ENCODE results near the gene QSOX2. TPM values are rescaled to one million over a fixed set of nuclear protein-coding genes. Genes with fewer than 3 reads are reported as not detected.

Gene QSOX2
- total RNA-seq, 1 donor from 2014 or later = 23.6 TPM

DNA sequence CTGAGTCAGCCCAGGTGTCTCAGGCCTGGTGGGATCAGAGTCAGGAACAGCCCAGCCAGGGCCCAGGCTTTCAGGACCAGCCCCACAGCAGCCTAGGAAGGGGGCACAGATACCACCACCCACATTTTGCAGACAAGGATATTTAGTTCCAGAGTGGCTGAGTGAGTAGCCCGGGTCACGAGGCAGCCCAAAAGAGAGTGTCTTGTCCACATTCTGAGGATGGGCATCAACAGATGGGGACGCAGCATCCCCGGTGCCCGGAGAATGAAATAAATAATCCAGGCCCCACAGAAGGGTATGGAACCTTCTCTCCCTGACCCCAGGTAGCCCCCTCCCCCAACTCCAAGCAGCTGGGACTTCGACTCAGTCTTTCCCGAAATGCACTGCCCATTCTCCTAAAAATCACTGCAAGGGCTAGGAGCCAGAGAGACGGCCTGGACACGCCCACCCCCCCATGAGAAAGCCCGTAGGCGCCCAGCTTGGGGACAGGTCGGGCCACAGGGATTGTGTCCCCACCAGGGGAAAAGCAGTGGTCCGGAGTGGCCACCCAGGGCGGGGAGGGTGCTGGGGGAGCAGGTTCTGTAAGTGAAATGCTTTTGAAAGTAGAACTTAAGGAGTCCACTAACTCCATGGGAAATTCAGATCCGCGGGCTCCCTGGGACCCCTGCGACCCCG, 47.5 kb downstream of the QSOX2 start:
- peaks cover 56% of the 10 kb centered on the region for H3K27me3 Mint-ChIP-seq
- H3K9me3 Mint-ChIP-seq = no peaks in the 10 kb centered on the region
- DNase-seq (ENCODE audit: extremely low spot score, unreplicated experiment) = no peak
- H3K27ac Mint-ChIP-seq = no peak overlapping the region
- TF ChIP-seq, protein P1, sequence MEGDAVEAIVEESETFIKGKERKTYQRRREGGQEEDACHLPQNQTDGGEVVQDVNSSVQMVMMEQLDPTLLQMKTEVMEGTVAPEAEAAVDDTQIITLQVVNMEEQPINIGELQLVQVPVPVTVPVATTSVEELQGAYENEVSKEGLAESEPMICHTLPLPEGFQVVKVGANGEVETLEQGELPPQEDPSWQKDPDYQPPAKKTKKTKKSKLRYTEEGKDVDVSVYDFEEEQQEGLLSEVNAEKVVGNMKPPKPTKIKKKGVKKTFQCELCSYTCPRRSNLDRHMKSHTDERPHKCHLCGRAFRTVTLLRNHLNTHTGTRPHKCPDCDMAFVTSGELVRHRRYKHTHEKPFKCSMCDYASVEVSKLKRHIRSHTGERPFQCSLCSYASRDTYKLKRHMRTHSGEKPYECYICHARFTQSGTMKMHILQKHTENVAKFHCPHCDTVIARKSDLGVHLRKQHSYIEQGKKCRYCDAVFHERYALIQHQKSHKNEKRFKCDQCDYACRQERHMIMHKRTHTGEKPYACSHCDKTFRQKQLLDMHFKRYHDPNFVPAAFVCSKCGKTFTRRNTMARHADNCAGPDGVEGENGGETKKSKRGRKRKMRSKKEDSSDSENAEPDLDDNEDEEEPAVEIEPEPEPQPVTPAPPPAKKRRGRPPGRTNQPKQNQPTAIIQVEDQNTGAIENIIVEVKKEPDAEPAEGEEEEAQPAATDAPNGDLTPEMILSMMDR (conservative IDR thresholded peaks at IDR 0.05) = no peak
- H3K4me3 Mint-ChIP-seq = no peak overlapping the region
- no peaks in the 10 kb centered on the region for H3K36me3 Mint-ChIP-seq
- H3K4me1 Mint-ChIP-seq (ENCODE audit: unreplicated experiment) = peaks cover 3% of the 10 kb centered on the region

DNA sequence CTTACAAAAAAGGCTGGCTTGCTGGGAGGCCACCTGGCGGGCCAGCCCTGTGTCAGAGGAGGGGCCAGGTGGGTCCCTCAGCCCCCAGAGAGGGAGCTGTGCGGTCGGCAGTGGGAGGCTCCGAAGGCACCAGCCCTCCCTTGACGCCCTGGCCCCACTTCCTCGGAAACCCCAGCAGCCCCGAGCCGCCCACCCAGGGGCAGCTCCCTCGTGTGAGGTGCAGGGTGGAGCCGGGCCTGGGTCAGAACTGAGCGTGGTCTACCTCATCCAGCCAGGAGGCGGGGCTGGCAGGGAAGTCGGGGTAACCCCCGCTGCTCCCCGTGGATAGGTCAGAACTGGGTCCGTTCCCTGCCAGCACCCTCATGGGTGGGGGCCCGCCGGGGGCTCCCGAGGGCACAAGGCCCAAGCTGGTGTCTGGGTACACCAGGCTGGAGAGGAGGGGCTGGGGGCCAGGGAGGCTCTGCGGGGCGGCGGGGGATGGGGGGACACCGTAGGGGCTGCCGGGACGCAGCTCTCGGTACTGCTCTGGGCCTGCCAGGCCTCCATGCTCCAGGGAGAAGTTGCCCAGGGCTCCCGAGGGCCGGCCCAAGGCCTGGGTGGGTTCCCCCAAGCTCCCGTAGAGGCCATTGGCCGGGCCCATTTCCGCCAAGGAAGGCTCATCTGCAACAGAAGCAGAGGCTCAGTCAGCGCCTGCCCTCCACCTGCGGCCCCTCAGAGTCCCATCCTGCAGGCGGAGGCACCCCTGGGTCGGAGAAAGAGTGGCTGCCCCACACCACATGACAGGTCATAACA, 48.3 kb downstream of the QSOX2 start:
- Mint-ChIP-seq H3K27me3 (peaks cover 60% of the 10 kb centered on the region), H3K27ac (no peak overlapping the region), H3K9me3 (no peaks in the 10 kb centered on the region), H3K4me3 (no peak overlapping the region), H3K4me1 (ENCODE audit: unreplicated experiment) (peaks cover 3% of the 10 kb centered on the region), H3K36me3 (no peaks in the 10 kb centered on the region)
- TF ChIP-seq, protein P1 (conservative IDR thresholded peaks at IDR 0.05) = no peak
- no peak for DNase-seq (ENCODE audit: extremely low spot score, unreplicated experiment)

DNA sequence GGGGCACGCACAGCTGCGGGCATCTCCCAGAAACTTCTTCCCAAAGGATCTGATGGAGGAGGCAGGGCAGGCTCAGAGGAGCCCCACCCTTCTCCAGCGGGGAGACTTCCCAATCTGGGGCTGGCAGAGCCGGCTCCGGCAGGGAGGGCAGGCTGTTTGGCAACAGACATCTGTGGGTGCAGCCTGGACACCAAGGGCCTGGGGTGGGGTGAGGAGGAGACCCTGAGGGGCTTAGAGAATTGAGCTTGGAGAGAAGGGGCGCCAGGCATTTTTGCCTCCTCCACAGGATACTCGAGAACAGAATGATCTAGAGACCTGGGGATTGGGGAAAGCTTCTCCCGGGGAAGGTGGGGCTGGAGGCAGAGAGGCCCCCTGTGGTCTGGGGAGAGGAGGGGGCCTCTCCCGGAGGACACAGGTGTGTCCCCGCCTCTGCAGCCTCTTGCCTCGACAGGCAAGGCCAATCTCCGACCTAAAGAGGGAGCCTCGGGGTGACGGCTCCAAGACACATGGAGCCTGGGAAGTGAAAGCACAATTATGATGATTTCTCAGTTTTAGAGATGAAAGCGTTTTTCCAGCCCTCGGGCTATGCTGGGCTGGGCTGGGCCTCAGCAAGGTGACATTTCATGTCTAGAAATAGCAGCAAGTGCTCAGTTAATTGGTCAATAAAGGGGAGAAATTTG, 49.1 kb downstream of the QSOX2 start:
- Mint-ChIP-seq H3K27ac (no peak overlapping the region), H3K4me1 (ENCODE audit: unreplicated experiment) (peaks cover 3% of the 10 kb centered on the region), H3K27me3 (peaks cover 67% of the 10 kb centered on the region), H3K4me3 (peak overlapping the region; percentile 13), H3K9me3 (no peaks in the 10 kb centered on the region), H3K36me3 (no peaks in the 10 kb centered on the region)
- TF ChIP-seq, protein P1 (conservative IDR thresholded peaks at IDR 0.05) = no peak
- DNase-seq (ENCODE audit: extremely low spot score, unreplicated experiment) = no peak

DNA sequence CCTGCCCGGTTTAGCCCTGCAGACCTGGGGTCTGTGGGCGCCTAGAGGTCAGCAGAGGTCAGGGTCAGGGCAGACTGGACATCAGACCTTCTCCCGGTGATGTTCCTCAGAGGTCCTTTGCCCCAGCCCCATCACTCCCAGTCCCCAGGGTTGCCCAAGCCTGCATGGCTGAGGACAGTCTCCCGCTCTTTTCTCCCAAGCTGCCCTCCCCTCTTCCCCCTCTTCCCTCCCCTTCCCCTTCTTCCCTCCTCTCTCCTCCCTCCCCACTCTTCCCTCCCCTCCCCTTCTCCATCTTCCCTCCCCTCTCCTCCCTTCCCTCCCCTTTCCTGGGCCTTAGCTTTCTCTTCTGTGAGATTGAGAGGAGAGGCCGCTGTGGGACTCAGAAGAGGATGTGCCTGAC, 51.1 kb downstream of the QSOX2 start:
- no peak overlapping the region for H3K4me3 Mint-ChIP-seq
- no peak for DNase-seq (ENCODE audit: extremely low spot score, unreplicated experiment)
- TF ChIP-seq, protein P1 (conservative IDR thresholded peaks at IDR 0.05) = no peak
- H3K27ac Mint-ChIP-seq = no peak overlapping the region
- no peaks in the 10 kb centered on the region for H3K36me3 Mint-ChIP-seq
- H3K9me3 Mint-ChIP-seq = no peaks in the 10 kb centered on the region
- H3K27me3 Mint-ChIP-seq = peaks cover 68% of the 10 kb centered on the region
- peaks cover 3% of the 10 kb centered on the region for H3K4me1 Mint-ChIP-seq (ENCODE audit: unreplicated experiment)

DNA sequence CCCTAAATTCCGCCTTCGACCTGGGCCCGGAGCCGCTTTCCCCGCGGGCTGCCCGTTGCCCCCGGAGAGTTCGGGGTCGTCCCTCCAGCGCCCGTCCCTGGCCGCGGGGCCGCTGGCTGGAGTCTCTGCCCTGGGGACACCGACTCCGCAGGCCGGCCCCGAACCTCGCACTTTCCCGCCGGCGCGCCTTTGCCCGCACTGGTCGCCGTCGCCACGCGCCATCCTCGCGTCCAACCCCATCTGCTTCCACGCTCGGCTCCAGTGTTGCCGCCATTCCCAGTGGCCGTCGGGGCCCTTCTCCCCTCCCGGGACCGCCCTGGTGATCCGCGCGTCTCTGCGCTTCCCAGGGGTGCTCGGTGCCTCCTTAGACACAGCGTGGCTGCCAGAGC, 51.7 kb downstream of the QSOX2 start:
- TF ChIP-seq, protein P1 (conservative IDR thresholded peaks at IDR 0.05) = no peak
- no peak overlapping the region for H3K27ac Mint-ChIP-seq
- H3K27me3 Mint-ChIP-seq = peaks cover 66% of the 10 kb centered on the region
- no peaks in the 10 kb centered on the region for H3K9me3 Mint-ChIP-seq
- H3K4me1 Mint-ChIP-seq (ENCODE audit: unreplicated experiment) = peaks cover 3% of the 10 kb centered on the region
- H3K36me3 Mint-ChIP-seq = no peaks in the 10 kb centered on the region
- no peak for DNase-seq (ENCODE audit: extremely low spot score, unreplicated experiment)
- H3K4me3 Mint-ChIP-seq = no peak overlapping the region

All from type B pancreatic cell (in vitro differentiated cells).